SK-N-SH treated with all-trans-retinoic acid at 6 μM for 48 hours (cell line): ENCODE measurements around the gene PRKAB2.

Experiments
- ATAC-seq: fragments of 200-7000 bp; cut with Tn5 transposase; 3 replicates; pipeline ENCODE4 v1.9.1; 2020; ENCODE audit warnings: mild to moderate bottlenecking, moderate library complexity
- ARNTL ChIP-seq: fragments of 450-650 bp; formaldehyde crosslinking; IDR thresholded peaks from 2 replicates; pipeline ENCODE4 v1.5.0; 2020; ENCODE audit warnings: low read depth, mild to moderate bottlenecking, moderate library complexity, borderline replicate concordance
- BACH2 ChIP-seq: fragments of 250-450 bp; sonication (Bioruptor Pico); IDR thresholded peaks from 2 replicates; pipeline ENCODE4 v1.9.0; 2021; ENCODE audit warnings: mild to moderate bottlenecking, borderline replicate concordance
- ESRRG ChIP-seq: fragments of 250-450 bp; sonication (Bioruptor Pico); IDR thresholded peaks from 2 replicates; pipeline ENCODE4 v1.6.1; 2021; ENCODE audit warnings: mild to moderate bottlenecking
- GLIS3 ChIP-seq: fragments of 250-450 bp; sonication (Bioruptor Pico); IDR thresholded peaks from 2 replicates; pipeline ENCODE4 v1.5.0; 2020; ENCODE audit warnings: mild to moderate bottlenecking, moderate library complexity
- OSR1 ChIP-seq: fragments of 250-450 bp; sonication (Bioruptor Pico); IDR thresholded peaks from 2 replicates; pipeline ENCODE4 v1.8.0; 2022; ENCODE audit warnings: moderate library complexity, mild to moderate bottlenecking, inconsistent platforms
- POU6F1 ChIP-seq: fragments of 250-450 bp; sonication (Bioruptor Pico); IDR thresholded peaks from 2 replicates; pipeline ENCODE4 v1.8.0; 2021; ENCODE audit warnings: low read depth, mild to moderate bottlenecking, moderate library complexity, borderline replicate concordance
- PPARA ChIP-seq: fragments of 250-450 bp; sonication (Bioruptor Pico); IDR thresholded peaks from 2 replicates; pipeline ENCODE4 v1.5.0; 2020; ENCODE audit warnings: mild to moderate bottlenecking, borderline replicate concordance
- RARB ChIP-seq: fragments of 250-450 bp; sonication (Bioruptor Pico); IDR thresholded peaks from 2 replicates; pipeline ENCODE4 v1.8.0; 2021; ENCODE audit warnings: mild to moderate bottlenecking, moderate library complexity
- SNAI2 ChIP-seq: fragments of 250-450 bp; sonication (Bioruptor Pico); IDR thresholded peaks from 2 replicates; pipeline ENCODE4 v1.5.0; 2020; ENCODE audit warnings: mild to moderate bottlenecking, moderate library complexity
- TCF4 ChIP-seq: fragments of 250-450 bp; sonication (Bioruptor Pico); IDR thresholded peaks from 2 replicates; pipeline ENCODE4 v1.8.0; 2021; ENCODE audit warnings: mild to moderate bottlenecking, moderate library complexity, borderline replicate concordance
- TOX ChIP-seq: fragments of 250-450 bp; sonication (Bioruptor Pico); IDR thresholded peaks from 2 replicates; pipeline ENCODE4 v1.8.0; 2021; ENCODE audit warnings: mild to moderate bottlenecking, moderate library complexity, borderline replicate concordance
- TSHZ2 ChIP-seq: fragments of 250-450 bp; sonication (Bioruptor Pico); IDR thresholded peaks from 2 replicates; pipeline ENCODE4 v1.5.0; 2020; ENCODE audit warnings: mild to moderate bottlenecking, moderate library complexity
- ZC3H10 ChIP-seq: fragments of 250-450 bp; sonication (Bioruptor Pico); IDR thresholded peaks from 2 replicates; pipeline ENCODE4 v1.5.1; 2021; ENCODE audit warnings: mild to moderate bottlenecking, moderate library complexity
- ZFP3 ChIP-seq: fragments of 250-450 bp; sonication (Bioruptor Pico); IDR thresholded peaks from 2 replicates; pipeline ENCODE4 v1.5.0; 2020; ENCODE audit warnings: mild to moderate bottlenecking, moderate library complexity
- ZNF565 ChIP-seq: fragments of 450-650 bp; formaldehyde crosslinking; conservative IDR thresholded peaks from 2 replicates; pipeline ENCODE4 v1.5.0; 2020; ENCODE audit warnings: low read depth, mild to moderate bottlenecking, moderate library complexity
- ZNF70 ChIP-seq: fragments of 450-650 bp; formaldehyde crosslinking; IDR thresholded peaks from 2 replicates; pipeline ENCODE4 v1.5.0; 2020; ENCODE audit warnings: mild to moderate bottlenecking, moderate library complexity
- ZNF8 ChIP-seq: fragments of 450-650 bp; formaldehyde crosslinking; IDR thresholded peaks from 2 replicates; pipeline ENCODE4 v1.5.0; 2020; ENCODE audit warnings: mild to moderate bottlenecking, moderate library complexity
- TF ChIP-seq, protein P1 (sequence below): fragments of 250-450 bp; sonication (Bioruptor Pico); IDR thresholded peaks from 2 replicates; pipeline ENCODE4 v1.5.1; 2021; ENCODE audit warnings: mild to moderate bottlenecking, moderate library complexity
- TF ChIP-seq, protein P2 (sequence below): fragments of 250-450 bp; sonication (Bioruptor Pico); IDR thresholded peaks from 2 replicates; pipeline ENCODE4 v1.5.1; 2020; ENCODE audit warnings: low read depth, mild to moderate bottlenecking, moderate library complexity

PRKAB2 gene, protein sequence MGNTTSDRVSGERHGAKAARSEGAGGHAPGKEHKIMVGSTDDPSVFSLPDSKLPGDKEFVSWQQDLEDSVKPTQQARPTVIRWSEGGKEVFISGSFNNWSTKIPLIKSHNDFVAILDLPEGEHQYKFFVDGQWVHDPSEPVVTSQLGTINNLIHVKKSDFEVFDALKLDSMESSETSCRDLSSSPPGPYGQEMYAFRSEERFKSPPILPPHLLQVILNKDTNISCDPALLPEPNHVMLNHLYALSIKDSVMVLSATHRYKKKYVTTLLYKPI

GRCh38 chr1:147172168-147173016, at the start of gene PRKAB2:
Gene PRKAB2 (minus strand): TSS chr1:147172470. CDS start chr1:147172144, 326 bp downstream.
- no peak for TF ChIP-seq GLIS3 (CRISPR knock-in tag)
- TF ChIP-seq ZFP3 (CRISPR knock-in tag) = peak; percentile 70
- peak; percentile 59; the same call in 1 of the 2 replicates for TF ChIP-seq RARB
- TF ChIP-seq ZNF565 (CRISPR knock-in tag) = no peak
- TF ChIP-seq ZNF70 = peak; percentile 81
- peak; percentile 72; the same call in 1 of the 2 replicates for TF ChIP-seq TSHZ2 (CRISPR knock-in tag)
- TF ChIP-seq POU6F1 (CRISPR knock-in tag) = 0 out of 2 replicates have a peak, but pooled peaks have one; percentile 25

DNA sequence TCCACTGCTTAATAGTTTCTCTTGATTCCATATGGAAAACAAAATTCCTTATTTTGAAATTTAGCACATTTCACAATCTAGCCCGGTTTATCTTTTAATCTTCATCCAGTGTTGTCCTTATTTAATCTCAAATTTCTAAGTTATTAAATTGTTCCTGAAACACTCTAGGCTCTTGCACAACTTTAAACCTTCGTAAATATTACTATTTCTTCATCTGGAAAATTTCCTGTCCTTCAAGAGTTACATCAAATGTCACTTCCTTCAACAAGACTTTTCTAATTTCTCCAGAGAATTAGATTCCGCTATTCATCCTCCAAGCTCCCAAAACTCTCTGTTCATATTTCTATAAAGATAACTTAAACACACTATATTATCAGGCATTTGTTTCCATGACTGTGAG, 46.3 kb upstream of the PRKAB2 start:
- no peak for TF ChIP-seq TOX (CRISPR knock-in tag)
- TF ChIP-seq POU6F1 (CRISPR knock-in tag) = no peak
- TF ChIP-seq BACH2 (CRISPR knock-in tag) = no peak
- TF ChIP-seq PPARA = no peak
- no peak for TF ChIP-seq SNAI2 (CRISPR knock-in tag)
- TF ChIP-seq OSR1 (CRISPR knock-in tag) = no peak
- TF ChIP-seq GLIS3 (CRISPR knock-in tag) = no peak
- TF ChIP-seq, protein P1, sequence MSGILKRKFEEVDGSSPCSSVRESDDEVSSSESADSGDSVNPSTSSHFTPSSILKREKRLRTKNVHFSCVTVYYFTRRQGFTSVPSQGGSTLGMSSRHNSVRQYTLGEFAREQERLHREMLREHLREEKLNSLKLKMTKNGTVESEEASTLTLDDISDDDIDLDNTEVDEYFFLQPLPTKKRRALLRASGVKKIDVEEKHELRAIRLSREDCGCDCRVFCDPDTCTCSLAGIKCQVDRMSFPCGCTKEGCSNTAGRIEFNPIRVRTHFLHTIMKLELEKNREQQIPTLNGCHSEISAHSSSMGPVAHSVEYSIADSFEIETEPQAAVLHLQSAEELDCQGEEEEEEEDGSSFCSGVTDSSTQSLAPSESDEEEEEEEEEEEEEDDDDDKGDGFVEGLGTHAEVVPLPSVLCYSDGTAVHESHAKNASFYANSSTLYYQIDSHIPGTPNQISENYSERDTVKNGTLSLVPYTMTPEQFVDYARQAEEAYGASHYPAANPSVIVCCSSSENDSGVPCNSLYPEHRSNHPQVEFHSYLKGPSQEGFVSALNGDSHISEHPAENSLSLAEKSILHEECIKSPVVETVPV (CRISPR knock-in tag) = no peak
- TF ChIP-seq ZC3H10 (CRISPR knock-in tag) = no peak
- TF ChIP-seq, protein P2, sequence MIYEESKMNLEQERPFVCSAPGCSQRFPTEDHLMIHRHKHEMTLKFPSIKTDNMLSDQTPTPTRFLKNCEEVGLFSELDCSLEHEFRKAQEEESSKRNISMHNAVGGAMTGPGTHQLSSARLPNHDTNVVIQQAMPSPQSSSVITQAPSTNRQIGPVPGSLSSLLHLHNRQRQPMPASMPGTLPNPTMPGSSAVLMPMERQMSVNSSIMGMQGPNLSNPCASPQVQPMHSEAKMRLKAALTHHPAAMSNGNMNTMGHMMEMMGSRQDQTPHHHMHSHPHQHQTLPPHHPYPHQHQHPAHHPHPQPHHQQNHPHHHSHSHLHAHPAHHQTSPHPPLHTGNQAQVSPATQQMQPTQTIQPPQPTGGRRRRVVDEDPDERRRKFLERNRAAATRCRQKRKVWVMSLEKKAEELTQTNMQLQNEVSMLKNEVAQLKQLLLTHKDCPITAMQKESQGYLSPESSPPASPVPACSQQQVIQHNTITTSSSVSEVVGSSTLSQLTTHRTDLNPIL (CRISPR knock-in tag) = no peak
- TF ChIP-seq RARB = no peak
- no peak for TF ChIP-seq ARNTL (CRISPR knock-in tag)
- TF ChIP-seq ZNF565 (CRISPR knock-in tag) = no peak
- no peak for ATAC-seq

More at GRCh38 chr1:147172168-147173016, at the start of gene PRKAB2:
- ATAC-seq = peak; percentile 93

DNA sequence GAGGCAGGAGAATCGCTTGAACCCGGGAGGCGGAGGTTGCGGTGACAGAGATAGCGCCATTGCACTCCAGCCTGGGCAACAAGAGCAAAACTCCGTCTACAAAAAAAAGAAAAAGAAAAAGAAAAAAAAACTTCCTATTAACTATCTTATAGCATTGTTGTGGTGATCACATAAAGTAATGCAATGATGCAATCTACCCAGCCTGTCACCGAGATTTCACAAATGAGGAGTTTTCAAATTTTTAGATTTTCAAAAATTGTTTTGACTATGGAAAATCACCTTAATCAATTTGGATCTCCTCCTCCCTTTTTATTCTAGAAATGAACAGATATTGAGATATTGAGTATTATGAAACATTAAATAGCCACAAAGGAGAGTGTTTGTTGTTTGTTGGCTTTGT, 44.9 kb upstream of the PRKAB2 start:
- no peak for TF ChIP-seq ARNTL (CRISPR knock-in tag)
- TF ChIP-seq, protein P2 (CRISPR knock-in tag) = no peak
- no peak for TF ChIP-seq PPARA
- no peak for TF ChIP-seq ESRRG (CRISPR knock-in tag)
- TF ChIP-seq TOX (CRISPR knock-in tag) = no peak
- no peak for TF ChIP-seq OSR1 (CRISPR knock-in tag)
- no peak for TF ChIP-seq TCF4 (CRISPR knock-in tag)
- TF ChIP-seq ZC3H10 (CRISPR knock-in tag) = no peak
- no peak for TF ChIP-seq ZNF8 (CRISPR knock-in tag)

More for the DNA sequence above, 44.9 kb upstream of the PRKAB2 start:
- ATAC-seq = no peak
